ENCODE data around the gene EYA3.
"Not testable (repeated sequence)": the region's sequence is repeated elsewhere in the genome, so short reads cannot be mapped to it uniquely, and the experiment has no call there.

The EYA3 gene

DNA sequence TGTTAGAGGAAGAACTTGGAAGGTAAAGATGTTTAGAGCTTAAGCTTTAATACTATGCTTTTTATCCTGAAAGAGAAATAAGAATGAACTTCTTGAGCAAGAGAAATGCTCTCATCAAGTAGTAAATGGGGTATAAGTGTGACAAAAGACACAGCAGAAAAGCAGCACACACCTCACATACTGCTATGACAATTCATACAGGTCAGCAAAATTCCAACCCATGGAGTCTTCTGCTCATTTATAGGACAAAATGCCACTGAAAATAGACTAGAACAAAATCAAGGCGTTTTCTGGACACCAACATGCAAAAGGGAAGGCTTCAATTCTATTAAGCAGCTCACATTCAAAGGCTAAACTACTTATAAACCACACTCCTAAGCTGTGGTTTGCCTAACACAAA is 61.2 kb downstream of the EYA3 start:
- Histone ChIP-seq H3K27ac (ENCODE audit: low read length) (no peak overlapping the region), H3K4me3 (ENCODE audit: low read length in 2 of 2) (no peak overlapping the region), H3K9me3 (ENCODE audit: control insufficient read depth in 2 of 2, low read length in 2 of 2) (no peaks in the 10 kb centered on the region), H3K27me3 (ENCODE audit: control insufficient read depth in 1 of 2, insufficient read depth in 2 of 2, low read length in 2 of 2) (no peaks in the 10 kb centered on the region), H3K9ac (ENCODE audit: low read length in 2 of 2) (peak overlapping the region in 1 of 2 donors; percentile 22), H3K36me3 (ENCODE audit: control insufficient read depth in 2 of 2, insufficient read depth in 2 of 2, low read length in 2 of 2) (peaks cover 5 to 6% of the 10 kb centered on the region in 2 donors), H3K4me1 (ENCODE audit: control insufficient read depth, insufficient read depth, low read length) (no peaks in the 10 kb centered on the region)

DNA sequence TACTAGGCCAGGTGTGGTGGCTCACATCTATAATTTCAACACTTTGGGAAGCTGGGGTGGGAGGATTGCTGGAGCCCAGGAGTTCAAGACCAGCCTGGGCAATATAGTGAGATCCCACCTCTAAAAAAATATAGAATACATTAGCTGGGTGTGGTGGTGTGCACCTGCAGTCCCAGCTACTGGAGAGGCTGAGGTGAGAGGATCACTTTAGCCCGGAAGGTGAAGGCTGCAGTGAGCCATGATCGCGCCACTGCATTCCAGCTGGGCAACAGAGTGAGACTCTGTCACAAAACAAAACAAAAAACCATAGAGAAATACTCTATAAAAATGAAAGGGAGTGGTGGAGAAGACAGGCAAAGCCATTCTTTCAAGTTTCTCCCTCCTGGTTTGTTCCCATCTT is 62.1 kb downstream of the EYA3 start:
- Histone ChIP-seq H3K9me3 (ENCODE audit: control insufficient read depth in 2 of 2, low read length in 2 of 2) (no peaks in the 10 kb centered on the region), H3K27ac (ENCODE audit: low read length) (no peak overlapping the region), H3K9ac (ENCODE audit: low read length in 2 of 2) (no peak overlapping the region), H3K36me3 (ENCODE audit: control insufficient read depth in 2 of 2, insufficient read depth in 2 of 2, low read length in 2 of 2) (peaks cover 5 to 6% of the 10 kb centered on the region in 2 donors), H3K27me3 (ENCODE audit: control insufficient read depth in 1 of 2, insufficient read depth in 2 of 2, low read length in 2 of 2) (no peaks in the 10 kb centered on the region), H3K4me3 (ENCODE audit: low read length in 2 of 2) (no peak overlapping the region), H3K4me1 (ENCODE audit: control insufficient read depth, insufficient read depth, low read length) (no peaks in the 10 kb centered on the region)

- Histone ChIP-seq H3K27ac (ENCODE audit: low read length) (no peak overlapping the region), H3K9ac (ENCODE audit: low read length in 2 of 2) (no peak overlapping the region), H3K9me3 (ENCODE audit: control insufficient read depth in 2 of 2, low read length in 2 of 2) (no peaks in the 10 kb centered on the region), H3K4me1 (ENCODE audit: control insufficient read depth, insufficient read depth, low read length) (no peaks in the 10 kb centered on the region), H3K4me3 (ENCODE audit: low read length in 2 of 2) (no peak overlapping the region), H3K27me3 (ENCODE audit: control insufficient read depth in 1 of 2, insufficient read depth in 2 of 2, low read length in 2 of 2) (no peaks in the 10 kb centered on the region), H3K36me3 (ENCODE audit: control insufficient read depth in 2 of 2, insufficient read depth in 2 of 2, low read length in 2 of 2) (peaks cover 3 to 10% of the 10 kb centered on the region in 2 donors)
Observed at GRCh38 chr1:28021064-28021463, 67.3 kb downstream of the EYA3 start.

- no peak overlapping the region for H3K9ac ChIP-seq (ENCODE audit: low read length in 2 of 2)
- peaks cover 23 to 24% of the 10 kb centered on the region in 2 donors for H3K36me3 ChIP-seq (ENCODE audit: control insufficient read depth in 2 of 2, insufficient read depth in 2 of 2, low read length in 2 of 2)
- H3K27ac ChIP-seq (ENCODE audit: low read length) = no peak overlapping the region
- no peaks in the 10 kb centered on the region for H3K9me3 ChIP-seq (ENCODE audit: control insufficient read depth in 2 of 2, low read length in 2 of 2)
- H3K4me1 ChIP-seq (ENCODE audit: control insufficient read depth, insufficient read depth, low read length) = no peaks in the 10 kb centered on the region
- H3K4me3 ChIP-seq (ENCODE audit: low read length in 2 of 2) = no peak overlapping the region
- no peaks in the 10 kb centered on the region for H3K27me3 ChIP-seq (ENCODE audit: control insufficient read depth in 1 of 2, insufficient read depth in 2 of 2, low read length in 2 of 2)
Observed at GRCh38 chr1:28010969-28011368, 77.4 kb downstream of the EYA3 start.

DNA sequence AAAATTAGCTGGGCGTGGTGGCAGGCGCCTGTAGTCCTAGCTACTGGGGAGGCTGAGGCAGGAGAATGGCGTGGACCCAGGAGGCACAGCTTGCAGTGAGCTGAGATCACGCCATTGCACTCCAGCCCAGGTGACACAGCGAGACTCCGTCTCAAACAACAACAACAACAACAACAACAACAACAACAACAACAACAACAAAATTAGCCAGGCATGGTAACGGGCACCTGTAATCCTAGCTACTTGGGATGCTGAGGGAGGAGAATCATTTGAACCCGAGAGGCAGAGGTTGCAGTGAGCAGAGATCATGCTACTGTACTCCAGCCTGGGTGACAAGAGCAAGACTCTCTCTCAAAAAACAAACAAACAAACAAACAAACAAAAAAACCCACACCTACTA is 85.3 kb downstream of the EYA3 start:
- not testable (repeated sequence) for H3K27ac ChIP-seq (ENCODE audit: low read length); H3K4me3 ChIP-seq (ENCODE audit: low read length in 2 of 2); H3K9me3 ChIP-seq (ENCODE audit: control insufficient read depth in 2 of 2, low read length in 2 of 2); H3K27me3 ChIP-seq (ENCODE audit: control insufficient read depth in 1 of 2, insufficient read depth in 2 of 2, low read length in 2 of 2); H3K4me1 ChIP-seq (ENCODE audit: control insufficient read depth, insufficient read depth, low read length); H3K9ac ChIP-seq (ENCODE audit: low read length in 2 of 2)
- H3K36me3 ChIP-seq (ENCODE audit: control insufficient read depth in 2 of 2, insufficient read depth in 2 of 2, low read length in 2 of 2) = peaks cover 11 to 20% of the 10 kb centered on the region in 2 donors

DNA sequence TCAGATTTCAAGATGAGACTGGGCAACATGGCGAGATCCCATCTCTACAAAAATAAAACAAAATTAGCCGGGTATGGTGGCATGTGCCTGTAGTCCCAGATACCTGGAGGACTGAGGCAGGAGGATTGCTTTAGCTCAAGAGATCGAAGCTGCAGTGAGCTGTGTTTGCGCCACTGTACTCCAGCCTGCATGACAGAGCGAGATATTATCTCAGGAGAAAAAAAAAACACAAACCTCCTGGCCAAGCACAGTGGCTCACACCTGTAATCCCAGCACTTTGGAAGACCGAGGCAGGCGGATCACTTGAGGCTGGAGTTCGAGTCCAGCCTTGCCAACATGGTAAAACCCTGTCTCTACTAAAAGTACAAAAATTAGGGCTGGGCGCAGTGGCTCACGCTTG is 85.8 kb downstream of the EYA3 start:
- Histone ChIP-seq H3K27ac (ENCODE audit: low read length) (no peak overlapping the region), H3K27me3 (ENCODE audit: control insufficient read depth in 1 of 2, insufficient read depth in 2 of 2, low read length in 2 of 2) (no peaks in the 10 kb centered on the region), H3K4me3 (ENCODE audit: low read length in 2 of 2) (no peak overlapping the region), H3K9ac (ENCODE audit: low read length in 2 of 2) (no peak overlapping the region), H3K36me3 (ENCODE audit: control insufficient read depth in 2 of 2, insufficient read depth in 2 of 2, low read length in 2 of 2) (peaks cover 11 to 25% of the 10 kb centered on the region in 2 donors), H3K9me3 (ENCODE audit: control insufficient read depth in 2 of 2, low read length in 2 of 2) (no peaks in the 10 kb centered on the region), H3K4me1 (ENCODE audit: control insufficient read depth, insufficient read depth, low read length) (no peaks in the 10 kb centered on the region)

DNA sequence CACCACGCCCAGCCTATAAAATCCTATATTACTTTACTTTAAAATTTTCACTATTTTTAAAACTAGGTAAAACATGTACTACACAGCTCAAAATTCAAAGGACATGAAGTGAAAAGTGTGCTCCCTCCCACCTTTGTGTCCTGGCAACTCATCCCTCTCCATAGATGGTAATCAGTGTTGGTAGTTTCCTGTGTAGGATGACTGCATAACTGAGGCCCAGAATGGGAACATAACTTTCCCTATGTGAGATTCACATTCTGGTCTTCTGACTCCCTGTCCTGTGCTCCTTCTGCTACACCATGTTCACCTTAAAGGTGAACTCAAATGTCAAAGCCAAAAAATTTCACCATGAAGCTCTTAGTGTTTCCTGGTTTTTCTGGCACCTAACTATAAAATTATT is 89.4 kb downstream of the EYA3 start:
- Histone ChIP-seq H3K27me3 (ENCODE audit: control insufficient read depth in 1 of 2, insufficient read depth in 2 of 2, low read length in 2 of 2) (no peaks in the 10 kb centered on the region), H3K4me1 (ENCODE audit: control insufficient read depth, insufficient read depth, low read length) (no peaks in the 10 kb centered on the region), H3K36me3 (ENCODE audit: control insufficient read depth in 2 of 2, insufficient read depth in 2 of 2, low read length in 2 of 2) (peaks cover 28 to 40% of the 10 kb centered on the region in 2 donors), H3K9me3 (ENCODE audit: control insufficient read depth in 2 of 2, low read length in 2 of 2) (no peaks in the 10 kb centered on the region), H3K27ac (ENCODE audit: low read length) (no peak overlapping the region), H3K4me3 (ENCODE audit: low read length in 2 of 2) (no peak overlapping the region), H3K9ac (ENCODE audit: low read length in 2 of 2) (no peak overlapping the region)

- H3K4me3 ChIP-seq (ENCODE audit: low read length in 2 of 2); H3K4me1 ChIP-seq (ENCODE audit: control insufficient read depth, insufficient read depth, low read length); H3K27me3 ChIP-seq (ENCODE audit: control insufficient read depth in 1 of 2, insufficient read depth in 2 of 2, low read length in 2 of 2); H3K27ac ChIP-seq (ENCODE audit: low read length); H3K9ac ChIP-seq (ENCODE audit: low read length in 2 of 2); H3K9me3 ChIP-seq (ENCODE audit: control insufficient read depth in 2 of 2, low read length in 2 of 2): not testable (repeated sequence)
- H3K36me3 ChIP-seq (ENCODE audit: control insufficient read depth in 2 of 2, insufficient read depth in 2 of 2, low read length in 2 of 2) = peaks cover 37 to 57% of the 10 kb centered on the region in 2 donors
Observed at GRCh38 chr1:27994526-27994925, 93.9 kb downstream of the EYA3 start.

DNA sequence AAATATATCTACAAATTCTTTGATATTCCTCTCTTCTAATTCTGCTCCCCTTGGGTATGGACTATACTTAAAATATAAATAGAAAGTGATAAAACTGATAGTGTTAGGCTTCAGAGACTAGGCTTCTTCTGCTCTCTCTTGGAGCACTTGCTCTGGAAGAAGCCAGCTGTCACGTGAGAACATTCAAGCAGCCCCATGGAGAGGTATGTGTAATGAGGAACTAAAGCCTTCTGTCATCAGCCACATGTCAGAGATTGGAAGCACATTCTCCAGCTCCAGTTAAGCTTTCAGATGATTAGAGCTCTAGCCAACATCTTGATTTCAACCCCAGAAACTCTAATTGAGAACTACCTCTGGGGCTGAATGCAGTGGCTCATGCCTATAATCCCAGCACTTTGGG is 94.3 kb downstream of the EYA3 start:
- no peaks in the 10 kb centered on the region for H3K9me3 ChIP-seq (ENCODE audit: control insufficient read depth in 2 of 2, low read length in 2 of 2)
- H3K4me3 ChIP-seq (ENCODE audit: low read length in 2 of 2) = no peak overlapping the region
- H3K4me1 ChIP-seq (ENCODE audit: control insufficient read depth, insufficient read depth, low read length) = no peaks in the 10 kb centered on the region
- H3K36me3 ChIP-seq (ENCODE audit: control insufficient read depth in 2 of 2, insufficient read depth in 2 of 2, low read length in 2 of 2) = peaks cover 35 to 59% of the 10 kb centered on the region in 2 donors
- no peaks in the 10 kb centered on the region for H3K27me3 ChIP-seq (ENCODE audit: control insufficient read depth in 1 of 2, insufficient read depth in 2 of 2, low read length in 2 of 2)
- H3K9ac ChIP-seq (ENCODE audit: low read length in 2 of 2) = no peak overlapping the region
- H3K27ac ChIP-seq (ENCODE audit: low read length) = no peak overlapping the region

DNA sequence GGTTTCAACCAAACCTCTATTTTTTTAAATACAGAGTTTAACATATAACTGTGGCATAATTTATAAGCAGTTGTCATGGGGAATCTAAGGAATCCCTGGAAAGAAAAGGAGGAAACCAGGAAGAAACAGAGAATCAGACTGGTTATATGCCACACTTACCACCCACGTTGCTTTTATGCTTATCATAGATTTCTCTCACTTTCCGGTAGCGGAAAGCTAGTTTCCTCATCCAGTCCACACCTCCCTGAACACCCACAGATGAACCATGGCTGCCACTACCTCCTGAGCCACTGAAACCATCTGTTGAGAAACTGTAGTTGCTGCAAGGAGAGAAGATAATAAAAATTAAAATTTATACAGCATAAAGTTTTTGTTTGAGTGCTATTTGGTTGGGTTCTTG is 95.2 kb downstream of the EYA3 start:
- Histone ChIP-seq H3K36me3 (ENCODE audit: control insufficient read depth in 2 of 2, insufficient read depth in 2 of 2, low read length in 2 of 2) (peaks cover 37 to 62% of the 10 kb centered on the region in 2 donors), H3K9me3 (ENCODE audit: control insufficient read depth in 2 of 2, low read length in 2 of 2) (no peaks in the 10 kb centered on the region), H3K27ac (ENCODE audit: low read length) (no peak overlapping the region)

GRCh38 chr1:27992276-27992675 is 96.1 kb downstream of the EYA3 start:
- no peak overlapping the region for H3K4me3 ChIP-seq (ENCODE audit: low read length in 2 of 2)
- H3K9me3 ChIP-seq (ENCODE audit: control insufficient read depth in 2 of 2, low read length in 2 of 2) = no peaks in the 10 kb centered on the region
- no peaks in the 10 kb centered on the region for H3K27me3 ChIP-seq (ENCODE audit: control insufficient read depth in 1 of 2, insufficient read depth in 2 of 2, low read length in 2 of 2)
- H3K9ac ChIP-seq (ENCODE audit: low read length in 2 of 2) = no peak overlapping the region
- peaks cover 37 to 57% of the 10 kb centered on the region in 2 donors for H3K36me3 ChIP-seq (ENCODE audit: control insufficient read depth in 2 of 2, insufficient read depth in 2 of 2, low read length in 2 of 2)
- no peak overlapping the region for H3K27ac ChIP-seq (ENCODE audit: low read length)
- no peaks in the 10 kb centered on the region for H3K4me1 ChIP-seq (ENCODE audit: control insufficient read depth, insufficient read depth, low read length)

More for the DNA sequence above, 95.2 kb downstream of the EYA3 start:
- Histone ChIP-seq H3K4me1 (ENCODE audit: control insufficient read depth, insufficient read depth, low read length) (no peaks in the 10 kb centered on the region), H3K9ac (ENCODE audit: low read length in 2 of 2) (no peak overlapping the region), H3K27me3 (ENCODE audit: control insufficient read depth in 1 of 2, insufficient read depth in 2 of 2, low read length in 2 of 2) (no peaks in the 10 kb centered on the region), H3K4me3 (ENCODE audit: low read length in 2 of 2) (no peak overlapping the region)
